NCI-H187 treated with DMSO at 0.1 percent for 48 hours (cell line): ENCODE measurements around the gene SKIC2.

Source experiments
- DNase-seq: peaks from one replicate; lab custom pipeline; 2025; lab: John Stamatoyannopoulos, UW

Gene SKIC2

DNA sequence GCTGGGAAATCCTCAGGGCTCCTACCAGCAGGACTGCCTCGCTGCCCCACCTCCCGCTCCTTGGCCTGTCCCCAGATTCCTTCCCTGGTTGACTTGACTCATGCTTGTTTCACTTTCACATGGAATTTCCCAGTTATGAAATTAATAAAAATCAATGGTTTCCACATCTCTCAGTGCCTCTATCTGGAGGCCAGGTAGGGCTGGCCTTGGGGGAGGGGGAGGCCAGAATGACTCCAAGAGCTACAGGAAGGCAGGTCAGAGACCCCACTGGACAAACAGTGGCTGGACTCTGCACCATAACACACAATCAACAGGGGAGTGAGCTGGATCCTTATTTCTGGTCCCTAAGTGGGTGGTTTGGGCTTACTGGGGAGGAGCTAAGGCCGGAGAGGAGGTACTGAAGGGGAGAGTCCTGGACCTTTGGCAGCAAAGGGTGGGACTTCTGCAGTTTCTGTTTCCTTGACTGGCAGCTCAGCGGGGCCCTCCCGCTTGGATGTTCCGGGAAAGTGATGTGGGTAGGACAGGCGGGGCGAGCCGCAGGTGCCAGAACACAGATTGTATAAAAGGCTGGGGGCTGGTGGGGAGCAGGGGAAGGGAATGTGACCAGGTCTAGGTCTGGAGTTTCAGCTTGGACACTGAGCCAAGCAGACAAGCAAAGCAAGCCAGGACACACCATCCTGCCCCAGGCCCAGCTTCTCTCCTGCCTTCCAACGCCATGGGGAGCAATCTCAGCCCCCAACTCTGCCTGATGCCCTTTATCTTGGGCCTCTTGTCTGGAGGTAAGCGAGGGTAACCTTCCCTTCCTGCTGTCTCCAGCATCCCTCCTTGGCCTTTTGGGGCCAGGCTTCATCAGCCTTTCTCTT is 13.2 kb upstream of the SKIC2 start, which contains the start of gene CFB:
Gene CFB, plus strand, starts transcription at position 589 of the 863 bp plus-strand sequence. Its CDS starts 127 bp downstream, at position 716.
- no peak for DNase-seq

GRCh38 chr6:31946370-31946885 is 12.5 kb upstream of the SKIC2 start:
- DNase-seq, result no peak

DNA sequence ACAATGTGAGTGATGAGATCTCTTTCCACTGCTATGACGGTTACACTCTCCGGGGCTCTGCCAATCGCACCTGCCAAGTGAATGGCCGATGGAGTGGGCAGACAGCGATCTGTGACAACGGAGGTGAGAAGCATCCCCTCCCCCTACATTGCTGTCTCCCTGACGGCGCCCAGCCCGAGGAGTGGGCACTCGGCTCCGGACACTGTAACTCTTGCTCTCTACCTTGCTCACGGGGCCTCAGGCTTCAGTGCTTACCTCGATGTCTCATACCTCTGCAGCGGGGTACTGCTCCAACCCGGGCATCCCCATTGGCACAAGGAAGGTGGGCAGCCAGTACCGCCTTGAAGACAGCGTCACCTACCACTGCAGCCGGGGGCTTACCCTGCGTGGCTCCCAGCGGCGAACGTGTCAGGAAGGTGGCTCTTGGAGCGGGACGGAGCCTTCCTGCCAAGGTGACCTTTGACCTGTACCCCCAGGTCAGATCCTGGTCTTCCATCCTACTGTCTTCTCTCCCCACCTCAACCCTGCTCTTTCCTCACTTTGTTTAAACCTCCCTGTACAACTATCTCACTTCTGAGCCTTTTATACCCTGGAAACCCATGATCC is 11.8 kb upstream of the SKIC2 start:
- no peak for DNase-seq

DNA sequence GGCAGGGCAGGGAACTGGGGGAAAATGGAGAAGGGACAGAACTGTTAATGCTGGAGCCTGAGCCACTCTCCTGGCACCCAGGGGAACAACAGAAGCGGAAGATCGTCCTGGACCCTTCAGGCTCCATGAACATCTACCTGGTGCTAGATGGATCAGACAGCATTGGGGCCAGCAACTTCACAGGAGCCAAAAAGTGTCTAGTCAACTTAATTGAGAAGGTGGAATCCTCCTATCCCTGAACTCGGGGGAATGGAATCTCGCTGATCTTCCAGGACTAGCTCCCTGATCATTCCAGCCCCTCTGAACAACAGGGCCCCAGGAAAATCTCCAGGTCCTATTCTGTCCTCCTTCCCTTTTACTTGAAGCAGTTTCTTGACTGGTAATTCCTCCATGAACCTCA is 11.1 kb upstream of the SKIC2 start:
- no peak for DNase-seq

- no peak for DNase-seq
Observed at GRCh38 chr6:31948306-31948705, 10.7 kb upstream of the SKIC2 start.

DNA sequence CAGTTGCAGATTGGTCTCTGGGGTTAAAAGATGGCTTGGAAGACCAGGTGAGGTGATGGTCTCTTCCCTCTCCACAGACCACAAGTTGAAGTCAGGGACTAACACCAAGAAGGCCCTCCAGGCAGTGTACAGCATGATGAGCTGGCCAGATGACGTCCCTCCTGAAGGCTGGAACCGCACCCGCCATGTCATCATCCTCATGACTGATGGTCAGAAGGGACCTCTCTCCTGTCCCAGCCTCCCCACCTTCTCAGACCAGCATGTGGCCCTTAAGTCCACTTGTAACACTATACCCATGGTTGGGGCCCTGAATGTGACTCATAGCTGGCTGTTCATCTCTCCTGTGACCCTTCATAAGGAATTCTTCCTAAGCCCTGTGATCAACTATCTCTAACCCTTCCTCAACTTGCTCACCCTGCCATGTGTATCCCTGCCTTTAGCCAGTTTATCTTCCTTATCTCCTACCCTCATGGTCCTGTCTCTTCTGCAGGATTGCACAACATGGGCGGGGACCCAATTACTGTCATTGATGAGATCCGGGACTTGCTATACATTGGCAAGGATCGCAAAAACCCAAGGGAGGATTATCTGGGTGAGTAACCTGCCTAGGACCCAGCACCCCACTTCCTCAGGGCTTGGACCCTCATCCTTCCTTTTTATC is 10.1 kb upstream of the SKIC2 start:
- DNase-seq, result no peak

DNA sequence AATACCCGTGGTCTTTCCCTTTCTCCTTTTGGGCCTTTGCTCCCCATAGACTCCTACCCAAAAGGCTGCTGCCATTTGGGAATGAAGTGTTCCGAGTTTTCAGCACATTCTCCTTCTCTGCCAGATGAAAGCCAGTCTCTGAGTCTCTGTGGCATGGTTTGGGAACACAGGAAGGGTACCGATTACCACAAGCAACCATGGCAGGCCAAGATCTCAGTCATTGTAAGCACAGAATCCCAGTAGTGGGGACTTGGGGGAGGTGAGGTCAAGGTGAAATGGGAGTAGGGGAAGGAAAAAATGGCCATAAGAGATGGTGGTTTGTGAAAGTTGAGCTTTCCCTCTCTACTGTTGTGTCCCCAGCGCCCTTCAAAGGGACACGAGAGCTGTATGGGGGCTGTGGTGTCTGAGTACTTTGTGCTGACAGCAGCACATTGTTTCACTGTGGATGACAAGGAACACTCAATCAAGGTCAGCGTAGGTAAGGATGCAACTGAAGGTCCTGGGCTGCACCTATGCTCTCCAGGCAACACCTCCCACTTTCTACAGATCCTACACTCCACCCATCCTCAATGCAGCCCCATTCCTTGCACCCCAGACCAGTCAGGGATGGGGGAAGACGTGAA is 8.9 kb upstream of the SKIC2 start:
- DNase-seq, result no peak

DNA sequence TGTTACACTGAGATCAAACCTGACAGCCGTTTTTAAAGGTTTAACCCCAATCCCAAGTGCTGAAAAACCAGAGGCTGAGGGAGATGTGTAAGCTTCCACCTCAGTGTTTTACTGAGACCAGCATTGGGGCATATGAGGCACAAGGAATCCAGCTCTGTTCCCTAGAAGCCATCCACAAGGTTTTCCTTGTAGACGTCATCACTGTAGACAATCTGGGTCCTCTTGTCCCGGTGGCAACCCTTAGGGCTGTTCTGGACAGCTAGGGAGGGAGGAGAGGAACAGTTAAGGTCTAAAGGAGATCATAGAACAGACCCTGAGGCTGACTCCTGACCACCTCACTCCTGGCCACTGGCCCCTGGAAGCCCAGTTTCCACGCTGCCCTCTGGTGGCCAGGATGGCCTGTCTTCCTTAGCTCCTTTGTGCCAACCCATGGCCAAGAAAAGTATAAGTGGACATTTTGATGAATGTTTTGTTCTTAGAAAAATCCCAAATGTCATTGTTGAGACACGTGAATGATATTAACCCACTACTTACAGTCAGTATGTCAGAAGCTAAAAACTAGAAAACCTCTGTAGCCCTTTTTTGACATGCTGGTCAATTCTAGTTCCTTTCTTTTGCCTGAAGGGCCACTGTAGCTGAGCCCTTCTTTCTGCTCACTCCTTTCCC is 6.7 kb upstream of the SKIC2 start:
- no peak for DNase-seq

GRCh38 chr6:31952890-31953289 is 6.1 kb upstream of the SKIC2 start:
- no peak for DNase-seq

DNA sequence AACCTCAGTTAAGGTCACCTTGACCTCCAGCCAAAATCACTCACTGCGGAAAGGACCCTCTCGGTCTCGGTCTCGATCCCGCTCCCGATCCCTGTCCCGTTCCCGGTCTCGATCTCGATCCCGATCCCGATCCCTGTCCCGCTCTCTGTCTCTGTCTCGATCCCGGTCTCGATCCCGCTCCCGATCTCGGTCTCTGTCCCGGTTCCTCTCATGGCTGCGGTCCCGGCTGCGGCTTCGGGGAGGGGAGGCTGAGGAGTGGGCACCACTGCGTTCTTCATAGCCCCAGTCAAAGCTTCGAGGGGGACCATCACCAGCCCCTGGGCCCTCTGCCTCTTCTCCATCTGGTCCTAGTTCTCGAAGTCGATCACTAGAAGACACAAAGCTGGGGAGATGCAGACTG is 4.5 kb upstream of the SKIC2 start:
- DNase-seq, result no peak

- no peak for DNase-seq
Observed at GRCh38 chr6:31956796-31957195, 2.2 kb upstream of the SKIC2 start.

DNA sequence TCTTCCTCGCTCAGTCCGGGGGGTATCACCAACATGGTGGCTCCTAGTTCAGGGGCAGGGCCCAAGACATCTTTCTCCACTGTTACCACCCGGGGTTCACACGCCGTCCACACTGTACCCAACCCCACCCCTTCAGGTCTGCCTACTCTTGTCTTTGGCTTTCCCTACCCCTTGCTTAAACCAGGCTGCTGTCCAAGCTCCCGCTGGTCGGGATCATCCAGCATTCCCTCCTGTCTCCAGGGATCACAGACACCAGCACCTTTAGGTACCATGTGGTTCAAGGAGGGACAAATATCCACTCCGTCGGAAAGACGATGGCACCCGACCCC is 599 bp upstream of the SKIC2 start:
- DNase-seq, result no peak

GRCh38 chr6:31961616-31962015 is 2.6 kb downstream of the SKIC2 start:
- no peak for DNase-seq

- no peak for DNase-seq
Observed at GRCh38 chr6:31963921-31964320, 4.9 kb downstream of the SKIC2 start.

GRCh38 chr6:31965700-31966099 is 6.7 kb downstream of the SKIC2 start:
- no peak for DNase-seq

DNA sequence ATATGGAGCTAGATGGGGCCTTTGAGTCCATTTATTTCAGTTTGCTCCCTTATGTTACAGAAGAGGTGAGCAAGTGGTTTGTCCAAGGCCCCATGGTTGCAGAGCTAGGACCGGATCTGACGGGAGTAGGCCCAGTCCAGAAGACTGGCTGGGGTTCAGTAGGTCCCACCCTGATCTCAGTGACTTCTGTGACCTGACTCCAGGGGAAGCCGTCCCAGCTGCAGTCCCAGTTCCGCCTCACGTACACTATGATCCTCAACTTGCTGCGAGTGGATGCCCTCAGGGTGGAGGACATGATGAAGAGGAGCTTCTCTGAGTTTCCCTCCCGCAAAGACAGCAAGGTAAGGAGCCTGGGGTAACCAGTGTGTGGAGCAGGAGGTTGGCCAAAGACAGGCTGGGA is 7.5 kb downstream of the SKIC2 start:
- no peak for DNase-seq

DNA sequence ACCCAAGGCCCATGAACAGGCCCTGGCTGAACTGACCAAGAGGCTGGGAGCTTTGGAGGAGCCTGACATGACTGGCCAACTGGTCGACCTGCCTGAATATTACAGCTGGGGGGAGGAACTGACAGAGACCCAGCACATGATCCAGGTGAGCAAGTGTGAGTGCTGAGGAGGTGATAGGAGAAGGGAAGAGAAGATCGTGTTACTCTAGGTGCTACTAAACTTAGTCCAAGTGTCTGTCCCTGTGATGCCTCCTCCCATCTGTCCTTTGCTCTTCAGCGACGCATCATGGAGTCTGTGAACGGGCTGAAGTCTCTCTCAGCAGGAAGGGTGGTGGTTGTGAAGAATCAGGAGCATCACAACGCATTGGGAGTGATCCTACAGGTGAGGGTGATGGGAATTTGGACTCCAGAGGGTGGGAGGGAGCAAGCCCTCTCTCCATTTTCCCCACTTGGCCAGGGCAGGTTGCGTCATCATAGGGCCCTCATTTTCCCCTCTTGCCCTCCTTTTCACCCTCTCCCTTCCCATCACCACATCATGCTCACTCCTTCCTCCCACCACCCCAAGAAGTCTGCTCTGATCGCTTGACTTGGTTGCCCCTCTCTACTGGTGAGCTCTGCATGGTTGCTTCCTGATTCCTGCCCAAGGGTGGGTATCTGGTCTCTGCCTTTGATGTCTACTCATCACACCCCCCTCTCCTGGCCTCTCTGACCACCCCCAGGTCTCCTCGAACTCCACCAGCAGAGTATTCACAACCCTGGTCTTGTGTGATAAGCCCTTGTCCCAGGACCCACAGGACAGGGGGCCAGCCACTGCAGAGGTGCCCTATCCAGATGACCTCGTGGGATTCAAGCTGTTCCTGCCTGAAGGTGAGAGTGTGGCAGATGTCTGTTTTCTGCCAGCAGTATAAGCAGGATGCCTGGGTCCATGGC is 8.3 kb downstream of the SKIC2 start:
- DNase-seq, result no peak

GRCh38 chr6:31967926-31968320 is 8.9 kb downstream of the SKIC2 start:
- DNase-seq, result no peak

DNA sequence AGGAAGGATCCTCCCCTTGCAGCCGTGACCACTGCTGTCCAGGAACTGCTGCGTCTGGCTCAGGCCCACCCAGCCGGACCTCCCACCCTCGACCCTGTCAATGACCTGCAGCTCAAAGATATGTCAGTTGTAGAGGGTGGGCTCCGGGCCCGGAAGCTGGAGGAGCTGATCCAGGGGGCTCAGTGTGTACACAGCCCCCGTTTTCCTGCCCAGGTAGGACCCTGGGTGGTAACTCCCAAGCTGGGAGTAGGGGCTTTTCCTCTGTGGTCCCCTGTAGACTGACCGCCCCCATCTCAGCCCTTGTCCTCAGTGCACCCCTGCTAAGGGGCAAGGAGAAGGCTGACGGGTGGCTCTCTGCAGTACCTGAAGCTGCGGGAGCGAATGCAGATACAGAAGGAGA is 9.4 kb downstream of the SKIC2 start:
- DNase-seq, result no peak

DNA sequence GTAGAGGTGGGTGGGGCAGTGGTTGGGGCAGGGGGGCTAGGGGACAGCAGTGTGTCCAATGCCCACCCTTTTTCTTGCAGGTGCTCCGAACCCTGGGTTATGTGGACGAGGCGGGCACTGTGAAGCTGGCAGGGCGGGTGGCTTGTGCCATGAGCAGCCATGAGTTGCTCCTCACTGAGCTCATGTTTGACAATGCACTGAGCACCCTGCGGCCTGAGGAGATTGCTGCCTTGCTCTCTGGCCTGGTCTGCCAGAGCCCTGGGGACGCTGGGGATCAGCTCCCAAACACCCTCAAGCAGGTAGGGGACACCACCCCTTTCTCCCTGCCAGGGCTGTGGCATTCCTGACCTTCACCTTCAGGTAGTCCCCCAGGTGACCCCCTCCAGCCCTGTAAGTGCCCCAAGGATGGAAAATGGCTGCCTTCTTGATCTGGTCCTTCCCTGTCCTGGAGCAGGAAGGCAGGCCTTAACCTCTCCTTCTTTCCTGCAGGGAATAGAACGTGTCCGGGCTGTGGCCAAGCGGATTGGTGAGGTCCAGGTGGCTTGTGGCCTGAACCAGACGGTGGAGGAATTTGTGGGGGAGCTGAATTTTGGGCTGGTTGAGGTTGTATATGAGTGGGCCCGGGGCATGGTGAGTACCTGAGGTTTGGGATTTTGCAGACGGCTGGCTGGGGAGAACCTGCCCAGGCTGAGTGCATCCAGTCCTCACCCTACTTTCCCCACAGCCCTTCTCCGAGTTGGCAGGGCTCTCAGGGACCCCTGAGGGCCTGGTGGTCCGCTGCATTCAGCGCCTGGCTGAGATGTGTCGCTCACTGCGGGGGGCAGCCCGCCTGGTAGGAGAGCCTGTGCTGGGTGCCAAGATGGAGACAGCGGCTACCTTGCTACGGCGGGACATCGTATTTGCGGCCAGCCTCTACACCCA is 10.1 kb downstream of the SKIC2 start:
- DNase-seq, result no peak
